Skin epidermis (tissue), 12 donors: ENCODE data around the gene ICOSLG.
"Not testable (repeated sequence)": the region's sequence is repeated elsewhere in the genome, so short reads cannot be mapped to it uniquely, and the experiment has no call there.

Source experiments
- H3K27ac ChIP-seq, 21 experiments: fragments of 200-600 bp; sonication (generic) in 11 of 21; one replicate each; pipeline ENCODE4 v1.5.0; 2020; ENCODE audit warnings: mild to moderate bottlenecking in 3 of 21, inconsistent platforms in 2 of 21, moderate library complexity in 2 of 21
- H3K4me3 ChIP-seq, 7 experiments: fragments of 200-600 bp; sonication (generic) in 2 of 7; one replicate each; pipeline ENCODE4 v1.5.0; 2020; ENCODE audit warnings: inconsistent platforms in 2 of 7, mild to moderate bottlenecking in 2 of 7, moderate library complexity in 1 of 7

ICOSLG gene

GRCh38 chr21:44240842-44241241 lies at the start of gene ICOSLG:
ICOSLG (minus strand) TSS chr21:44240943; CDS start chr21:44240817, 126 bp downstream.
- not testable (repeated sequence) for H3K27ac ChIP-seq

GRCh38 chr21:44289381-44290010 lies 48.8 kb upstream of the ICOSLG start:
- Histone ChIP-seq H3K4me3 (no peak overlapping the region), H3K27ac (no peak overlapping the region)

More at GRCh38 chr21:44240842-44241241, at the start of gene ICOSLG:
- H3K4me3 ChIP-seq: not testable (repeated sequence)

- no peak overlapping the region for H3K4me3 ChIP-seq
- H3K27ac ChIP-seq: no peak overlapping the region
These were observed 47.7 kb upstream of the ICOSLG start for GRCh38 chr21:44288251-44289110.

GRCh38 chr21:44286716-44287632 lies 46.2 kb upstream of the ICOSLG start:
- H3K27ac ChIP-seq: no peak overlapping the region
- no peak overlapping the region for H3K4me3 ChIP-seq

- Histone ChIP-seq H3K27ac (no peak overlapping the region), H3K4me3 (no peak overlapping the region)
These were observed 45.5 kb upstream of the ICOSLG start for GRCh38 chr21:44286086-44286715.

- Histone ChIP-seq H3K27ac (peak within 1 kb of the TSS in 1 of 21 experiments; percentile 6), H3K4me3 (no peak within 1 kb of the TSS)
These were observed 44.6 kb upstream of the ICOSLG start, which contains the start of gene AIRE for GRCh38 chr21:44285138-44285992. AIRE (plus strand) TSS chr21:44285876; CDS start chr21:44286007, 131 bp downstream.

GRCh38 chr21:44283948-44284347 lies 43.2 kb upstream of the ICOSLG start:
- no peak overlapping the region for H3K4me3 ChIP-seq
- no peak overlapping the region for H3K27ac ChIP-seq

- H3K4me3 ChIP-seq, H3K27ac ChIP-seq: not testable (repeated sequence)
These were observed 42.6 kb upstream of the ICOSLG start for GRCh38 chr21:44283211-44283785.

- H3K27ac ChIP-seq: no peak overlapping the region
These were observed 41.6 kb upstream of the ICOSLG start for GRCh38 chr21:44282370-44282769.

GRCh38 chr21:44281801-44282200 lies 41.1 kb upstream of the ICOSLG start:
- no peak overlapping the region for H3K27ac ChIP-seq
- H3K4me3 ChIP-seq: no peak overlapping the region

More at GRCh38 chr21:44282370-44282769, 41.6 kb upstream of the ICOSLG start:
- no peak overlapping the region for H3K4me3 ChIP-seq

- Histone ChIP-seq H3K27ac (no peak overlapping the region), H3K4me3 (no peak overlapping the region)
These were observed 38.9 kb upstream of the ICOSLG start for GRCh38 chr21:44279354-44280260.

- H3K27ac ChIP-seq: no peak overlapping the region
- H3K4me3 ChIP-seq: no peak overlapping the region
These were observed 34.3 kb upstream of the ICOSLG start for GRCh38 chr21:44275041-44275440.

GRCh38 chr21:44273046-44273445 lies 32.3 kb upstream of the ICOSLG start:
- Histone ChIP-seq H3K4me3 (no peak overlapping the region), H3K27ac (no peak overlapping the region)

GRCh38 chr21:44272284-44272858 lies 31.6 kb upstream of the ICOSLG start:
- Histone ChIP-seq H3K27ac (no peak overlapping the region), H3K4me3 (no peak overlapping the region)

GRCh38 chr21:44271558-44272283 lies 31.0 kb upstream of the ICOSLG start:
- H3K27ac ChIP-seq: no peak overlapping the region
- no peak overlapping the region for H3K4me3 ChIP-seq

- H3K27ac ChIP-seq: no peak overlapping the region
- H3K4me3 ChIP-seq: no peak overlapping the region
These were observed 28.3 kb upstream of the ICOSLG start for GRCh38 chr21:44269090-44269489.
